Neural crest cell (in vitro differentiated cells): Measurements from ENCODE around the gene HOXB4. TPM values are rescaled to one million over a fixed set of nuclear protein-coding genes. Genes with fewer than 3 reads are reported as not detected.

ENCODE experiments used
- total RNA-seq: library from RNA; stranded (reverse); gene quantifications from 2 replicates; pipeline ENCODE4 v1.2.1, GENCODE V29; 2021

Gene HOXB4
- total RNA-seq, 1 donor from 2014 or later = 5.0 TPM

Other genes with a start within 250 kb of the HOXB4 start
- gene SKAP1, start 148.1 kb downstream of the HOXB4 start, total RNA-seq = 0.49 TPM in 1 of 2 replicates, not detected in the other
- 2.7 and 3.6 TPM in 2 replicates for gene HOXB1, start 47.3 kb downstream of the HOXB4 start, total RNA-seq
- gene HOXB2, start 33.2 kb downstream of the HOXB4 start, total RNA-seq = 60.0 and 60.9 TPM in 2 replicates
- gene HOXB3, start 11.9 kb upstream of the HOXB4 start, total RNA-seq = 21.9 and 22.8 TPM in 2 replicates
- 2.3 and 2.6 TPM in 2 replicates for gene HOXB5, start 15.4 kb upstream of the HOXB4 start, total RNA-seq
- 9.6 and 11.5 TPM in 2 replicates for gene HOXB6, start 26.6 kb upstream of the HOXB4 start, total RNA-seq
- 8.5 and 11.4 TPM in 2 replicates for gene HOXB7, start 32.7 kb upstream of the HOXB4 start, total RNA-seq
- gene HOXB8, start 36.9 kb upstream of the HOXB4 start, total RNA-seq = 19.7 and 22.9 TPM in 2 replicates
- gene HOXB9, start 48.0 kb upstream of the HOXB4 start, total RNA-seq = 84.1 and 89.8 TPM in 2 replicates
- not detected in 2 replicates for gene PRAC1, start 144.2 kb upstream of the HOXB4 start, total RNA-seq
- gene PRAC2, start 144.8 kb upstream of the HOXB4 start, total RNA-seq = not detected in 2 replicates
- gene HOXB13, start 150.4 kb upstream of the HOXB4 start, total RNA-seq = not detected in 2 replicates
- gene TTLL6, start 238.9 kb upstream of the HOXB4 start, total RNA-seq = 0.65 and 0.68 TPM in 2 replicates